ENCODE results near the gene CACNG1. TPM values are rescaled to one million over a fixed set of nuclear protein-coding genes. Genes with fewer than 3 reads are reported as not detected.

Gene CACNG1
- total RNA-seq, 1 experiment from 2014 or later = not detected

DNA sequence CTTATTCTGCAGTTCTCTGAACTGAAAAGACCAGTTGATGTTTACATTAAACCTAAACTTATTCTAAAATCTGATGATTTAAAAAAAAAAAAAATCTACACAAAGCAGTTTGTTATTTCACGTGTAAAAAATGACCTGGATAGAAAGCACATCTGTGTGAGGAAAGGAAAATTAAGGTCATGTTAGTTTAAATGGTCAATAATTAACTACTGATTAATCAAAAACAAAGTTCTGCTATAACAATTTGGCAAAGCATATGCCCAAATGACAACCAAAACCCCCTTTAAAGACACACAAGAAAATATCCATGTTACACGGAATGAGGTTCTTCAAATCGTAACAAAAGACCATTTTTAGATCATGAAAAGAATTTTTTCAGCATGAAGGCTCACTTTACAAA lies 30.4 kb downstream of the CACNG1 start:
- no peak for DNase-seq
- H3K27me3 Mint-ChIP-seq (ENCODE audit: low read depth) = no peaks in the 10 kb centered on the region
- no peaks in the 10 kb centered on the region for H3K79me2 ChIP-seq (ENCODE audit: insufficient read depth, low read length)
- no peaks in the 10 kb centered on the region for H3K23me2 ChIP-seq (ENCODE audit: insufficient read length, low read depth, low read length, poor library complexity, severe bottlenecking)
- no peaks in the 10 kb centered on the region for H3K9me3 Mint-ChIP-seq
- TF ChIP-seq, protein P1, sequence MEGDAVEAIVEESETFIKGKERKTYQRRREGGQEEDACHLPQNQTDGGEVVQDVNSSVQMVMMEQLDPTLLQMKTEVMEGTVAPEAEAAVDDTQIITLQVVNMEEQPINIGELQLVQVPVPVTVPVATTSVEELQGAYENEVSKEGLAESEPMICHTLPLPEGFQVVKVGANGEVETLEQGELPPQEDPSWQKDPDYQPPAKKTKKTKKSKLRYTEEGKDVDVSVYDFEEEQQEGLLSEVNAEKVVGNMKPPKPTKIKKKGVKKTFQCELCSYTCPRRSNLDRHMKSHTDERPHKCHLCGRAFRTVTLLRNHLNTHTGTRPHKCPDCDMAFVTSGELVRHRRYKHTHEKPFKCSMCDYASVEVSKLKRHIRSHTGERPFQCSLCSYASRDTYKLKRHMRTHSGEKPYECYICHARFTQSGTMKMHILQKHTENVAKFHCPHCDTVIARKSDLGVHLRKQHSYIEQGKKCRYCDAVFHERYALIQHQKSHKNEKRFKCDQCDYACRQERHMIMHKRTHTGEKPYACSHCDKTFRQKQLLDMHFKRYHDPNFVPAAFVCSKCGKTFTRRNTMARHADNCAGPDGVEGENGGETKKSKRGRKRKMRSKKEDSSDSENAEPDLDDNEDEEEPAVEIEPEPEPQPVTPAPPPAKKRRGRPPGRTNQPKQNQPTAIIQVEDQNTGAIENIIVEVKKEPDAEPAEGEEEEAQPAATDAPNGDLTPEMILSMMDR (conservative IDR thresholded peaks at IDR 0.05) = no peak
- H3K4me2 ChIP-seq (ENCODE audit: insufficient read depth, insufficient read length, low read length) = no peak overlapping the region
- H4K5ac ChIP-seq (ENCODE audit: insufficient read length, low read depth, low read length) = no peak overlapping the region
- no peak overlapping the region for H3K27ac Mint-ChIP-seq
- H3K9ac ChIP-seq (ENCODE audit: extremely low read depth, insufficient read length, low read length) = no peak overlapping the region
- no CpG with 5 or more reads among the region's 3 CpGs for WGBS (ENCODE audit: extremely low coverage, insufficient read length, low lambda C conversion rate)
- no peak overlapping the region for H2AFZ ChIP-seq (ENCODE audit: low read length)
- no peak overlapping the region for H3K18ac ChIP-seq (ENCODE audit: insufficient read length, low read depth, low read length)
- no peak overlapping the region for H3K14ac ChIP-seq (ENCODE audit: insufficient read depth, low read length)
- no peak overlapping the region for H2BK5ac ChIP-seq (ENCODE audit: insufficient read length, low read length)
- peaks cover 4 to 5% of the 10 kb centered on the region in 2 experiments; a peak in 3 of 4 replicates for H3K4me1 Mint-ChIP-seq
- no peak overlapping the region for H3T11ph ChIP-seq (ENCODE audit: low read length)
- no peaks in the 10 kb centered on the region for H3K4me1 ChIP-seq (ENCODE audit: insufficient read depth, low read length)
- no peak overlapping the region for H2BK120ac ChIP-seq (ENCODE audit: low read depth, low read length, poor library complexity, severe bottlenecking)
- no peak overlapping the region for H3K27ac ChIP-seq (ENCODE audit: insufficient read length, low read depth, low read length)
- no peak overlapping the region for H3K23ac ChIP-seq (ENCODE audit: insufficient read length, low read depth, low read length)
- no peak overlapping the region for H3K4me3 Mint-ChIP-seq
- H3K79me1 ChIP-seq (ENCODE audit: insufficient read depth, low read depth, low read length, poor library complexity, severe bottlenecking) = no peaks in the 10 kb centered on the region
- H4K20me1 ChIP-seq (ENCODE audit: control insufficient read depth, insufficient read depth, insufficient read length) = no peaks in the 10 kb centered on the region
- no peak overlapping the region for H2BK20ac ChIP-seq (ENCODE audit: low read depth, low read length, poor library complexity, severe bottlenecking)
- H3K4ac ChIP-seq (ENCODE audit: low read depth, low read length) = no peak overlapping the region
- H2BK12ac ChIP-seq (ENCODE audit: insufficient read length, low read depth, low read length) = no peak overlapping the region
- H3K36me3 Mint-ChIP-seq (ENCODE audit: insufficient read depth in 1 of 3, low read depth in 3 of 3) = peaks cover 0 to 5% (median 4%) of the 10 kb centered on the region in 3 experiments; a peak in 4 of 7 replicates
- H2AK5ac ChIP-seq (ENCODE audit: insufficient read length, low read length) = no peak overlapping the region
- H4K8ac ChIP-seq (replicated peaks; ENCODE audit: insufficient read length, low read depth, low read length) = no peak overlapping the region
- no peak overlapping the region for H4K91ac ChIP-seq (ENCODE audit: insufficient read length, low read depth, low read length)
- no peaks in the 10 kb centered on the region for H3K27me3 ChIP-seq (ENCODE audit: insufficient read depth, low read length)
- H2BK15ac ChIP-seq (ENCODE audit: low read depth, low read length) = no peak overlapping the region
- H3K9me3 ChIP-seq (ENCODE audit: control insufficient read depth, low read depth, low read length) = no peaks in the 10 kb centered on the region
- no peak overlapping the region for H3K56ac ChIP-seq (ENCODE audit: insufficient read length, low read depth, low read length)

Measured in H9 (cell line).